Lower lobe of right lung (tissue), 2 donors: Measurements from ENCODE around the gene MAP6D1. TPM values are rescaled to one million over a fixed set of nuclear protein-coding genes. Genes with fewer than 3 reads are reported as not detected.

ENCODE experiments used
- ATAC-seq, 2 donors: fragments of 200-7000 bp; cut with Tn5 transposase; one replicate each; pipeline ENCODE4 v1.9.1; 2020 to 2022; ENCODE audit warnings: mild to moderate bottlenecking in 2 of 2, moderate library complexity in 2 of 2
- DNase-seq: peaks from one replicate; pipeline ENCODE4 v3.0.0-alpha.2; 2020
- H3K27ac ChIP-seq: fragments of 200-600 bp; one replicate; pipeline ENCODE4 v1.8.0; 2022
- H3K27me3 ChIP-seq: fragments of 200-600 bp; one replicate; pipeline ENCODE4 v1.8.0; 2022; ENCODE audit warnings: low read depth
- H3K36me3 ChIP-seq: fragments of 200-600 bp; one replicate; pipeline ENCODE4 v1.8.0; 2022; ENCODE audit warnings: mild to moderate bottlenecking
- H3K4me1 ChIP-seq: fragments of 200-600 bp; one replicate; pipeline ENCODE4 v1.8.0; 2022
- H3K4me3 ChIP-seq: fragments of 200-600 bp; one replicate; pipeline ENCODE4 v1.8.0; 2022; ENCODE audit warnings: mild to moderate bottlenecking
- H3K9me3 ChIP-seq: fragments of 200-600 bp; one replicate; pipeline ENCODE4 v1.8.0; 2022
- CTCF ChIP-seq: fragments of 200-600 bp; IDR thresholded peaks from one replicate; pipeline ENCODE4 v1.8.0; 2022; ENCODE audit warnings: antibody characterized with exemption, mild to moderate bottlenecking
- intact Hi-C: fragments of 100-400 bp; cut with DNase I; formaldehyde crosslinking; loops from one replicate; pipeline ENCODE4 v1.11.0; 2022
- total RNA-seq: library from RNA; stranded (reverse); fragmentation: NEBNext Ultra II Directional; extraction: Animal tissue kit (Norgen Biotek cat#: 25700); gene quantifications from one replicate; pipeline ENCODE4 v1.2.1, GENCODE V29; 2021
- donor health status: DM: no; HTN: yes; CAD: no; lungs with severe emphysema.

The MAP6D1 gene
- total RNA-seq, 1 donor from 2014 or later, result 1.9 TPM

GRCh38 chr3:183829466-183829865 lies 4.1 kb upstream of the MAP6D1 start:
- Histone ChIP-seq H3K4me1 (peaks cover 12% of the 10 kb centered on the region), H3K36me3 (peaks cover 66% of the 10 kb centered on the region), H3K9me3 (no peaks in the 10 kb centered on the region), H3K27ac (no peak overlapping the region), H3K4me3 (no peak overlapping the region), H3K27me3 (no peaks in the 10 kb centered on the region)
- intact Hi-C loops, result no loop called here
- no peak for ATAC-seq
- no peak for DNase-seq
- no peak for TF ChIP-seq CTCF

- intact Hi-C loops, result no loop called here
- ATAC-seq (no peak), DNase-seq (no peak)
- Histone ChIP-seq H3K27me3 (no peaks in the 10 kb centered on the region), H3K27ac (no peak overlapping the region), H3K36me3 (peaks cover 57% of the 10 kb centered on the region), H3K4me1 (peaks cover 20% of the 10 kb centered on the region), H3K9me3 (no peaks in the 10 kb centered on the region), H3K4me3 (no peak overlapping the region)
- TF ChIP-seq CTCF, result no peak
Measured at GRCh38 chr3:183828538-183828870, 3.1 kb upstream of the MAP6D1 start.

GRCh38 chr3:183827809-183828537 lies 2.6 kb upstream of the MAP6D1 start:
- H3K4me1 ChIP-seq, result peaks cover 20% of the 10 kb centered on the region
- intact Hi-C loops, result no loop called here
- no peaks in the 10 kb centered on the region for H3K9me3 ChIP-seq
- no peak for ATAC-seq
- no peak overlapping the region for H3K27ac ChIP-seq
- no peak overlapping the region for H3K4me3 ChIP-seq
- TF ChIP-seq CTCF, result no peak
- H3K36me3 ChIP-seq, result peaks cover 52% of the 10 kb centered on the region
- DNase-seq, result no peak
- no peaks in the 10 kb centered on the region for H3K27me3 ChIP-seq

- ATAC-seq, result no peak
- intact Hi-C loops, result no loop called here
Measured at GRCh38 chr3:183826448-183827250, 1.3 kb upstream of the MAP6D1 start.

More at GRCh38 chr3:183826448-183827250, 1.3 kb upstream of the MAP6D1 start:
- Histone ChIP-seq H3K27ac (no peak overlapping the region), H3K27me3 (no peaks in the 10 kb centered on the region), H3K36me3 (peaks cover 38% of the 10 kb centered on the region), H3K9me3 (no peaks in the 10 kb centered on the region), H3K4me1 (peaks cover 20% of the 10 kb centered on the region), H3K4me3 (no peak overlapping the region)
- no peak for DNase-seq
- no peak for TF ChIP-seq CTCF
